ENCODE results near the gene ARFIP1. TPM values are rescaled to one million over a fixed set of nuclear protein-coding genes. Genes with fewer than 3 reads are reported as not detected.

ARFIP1 gene
- total RNA-seq, 1 donor from 2014 or later: 68.0 TPM

DNA sequence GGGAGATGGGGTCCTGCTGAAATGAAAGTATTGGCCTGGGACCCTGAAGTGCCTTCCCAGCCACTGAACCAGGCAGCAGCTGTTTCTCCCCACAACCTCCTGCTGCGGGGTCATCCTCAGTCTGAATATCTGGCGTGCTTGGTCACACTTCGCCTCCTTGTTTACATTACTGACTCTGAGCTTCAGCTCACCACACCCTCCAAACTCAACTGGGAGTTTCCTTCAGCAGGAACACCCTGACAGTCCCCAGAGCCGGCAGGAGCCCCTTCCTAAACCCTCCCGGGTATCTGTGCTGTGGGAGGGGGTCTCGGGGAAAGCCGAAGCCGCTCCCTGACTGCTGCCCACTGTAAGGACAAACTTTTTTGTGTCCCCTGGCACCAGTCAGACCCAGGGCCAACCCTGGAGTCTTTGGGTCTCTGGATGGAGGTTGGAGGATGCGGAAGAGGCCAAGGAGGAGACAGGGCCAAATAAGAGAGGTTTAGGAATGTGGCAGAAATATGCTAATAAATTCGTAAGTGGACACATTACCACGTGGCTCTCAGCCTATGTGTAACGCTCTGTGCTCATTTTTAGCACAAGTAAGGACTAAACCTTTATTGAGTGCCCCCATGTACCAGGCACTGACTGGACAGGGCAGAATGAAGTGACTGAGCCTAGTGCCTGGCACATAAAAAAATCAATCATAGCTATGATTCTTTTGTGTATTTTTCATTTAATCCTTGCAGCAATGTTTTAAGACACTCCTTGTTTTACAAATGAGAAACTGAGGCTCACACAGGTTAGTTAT lies 177.1 kb downstream of the ARFIP1 start:
- H3K36me3 ChIP-seq: no peaks in the 10 kb centered on the region
- TF ChIP-seq CTCF (IDR thresholded peaks at IDR 0.05) (no peak), EZH2 (IDR thresholded peaks at IDR 0.05) (no peak), EZH2phosphoT487 (IDR thresholded peaks at IDR 0.05) (no peak)
- no peaks in the 10 kb centered on the region for H4K20me1 ChIP-seq (ENCODE audit: low read depth)
- no peak overlapping the region for H3K4me2 ChIP-seq
- no peaks in the 10 kb centered on the region for H3K27me3 Mint-ChIP-seq (ENCODE audit: insufficient read depth, low read depth)
- H3K9me3 ChIP-seq (ENCODE audit: low read depth): no peaks in the 10 kb centered on the region
- H3K4me3 Mint-ChIP-seq: peak overlapping the region; percentile 50
- H3K27me3 ChIP-seq: no peaks in the 10 kb centered on the region
- no peak overlapping the region for H3K4me3 ChIP-seq
- no peak overlapping the region for H3K27ac ChIP-seq
- DNase-seq (ENCODE audit: low spot score): no peak
- H3K4me1 ChIP-seq: peaks cover 2% of the 10 kb centered on the region
- H3K36me3 Mint-ChIP-seq: peaks cover 3% of the 10 kb centered on the region
- H3K79me2 ChIP-seq (ENCODE audit: low read depth): no peaks in the 10 kb centered on the region
- H3K27ac Mint-ChIP-seq: no peak overlapping the region
- H3K4me1 Mint-ChIP-seq: peaks cover 53% of the 10 kb centered on the region
- no peaks in the 10 kb centered on the region for H3F3A ChIP-seq (ENCODE audit: low read depth)
- H3K9me3 Mint-ChIP-seq: no peaks in the 10 kb centered on the region
- H2AFZ ChIP-seq (replicated peaks): no peak overlapping the region
- no peak overlapping the region for H3K9ac ChIP-seq

- Mint-ChIP-seq H3K27me3 (ENCODE audit: insufficient read depth, low read depth) (no peaks in the 10 kb centered on the region), H3K4me3 (no peak overlapping the region), H3K4me1 (peaks cover 54% of the 10 kb centered on the region), H3K9me3 (no peaks in the 10 kb centered on the region), H3K27ac (no peak overlapping the region), H3K36me3 (peaks cover 3% of the 10 kb centered on the region)
- DNase-seq (ENCODE audit: low spot score): no peak
- no peaks in the 10 kb centered on the region for H3K4me1 ChIP-seq
- H3K4me3 ChIP-seq: no peak overlapping the region
- H3K27me3 ChIP-seq: no peaks in the 10 kb centered on the region
- no peak for TF ChIP-seq EZH2phosphoT487 (IDR thresholded peaks at IDR 0.05)
- TF ChIP-seq CTCF (IDR thresholded peaks at IDR 0.05): no peak
- no peak for TF ChIP-seq EZH2 (IDR thresholded peaks at IDR 0.05)
- no peak overlapping the region for H3K9ac ChIP-seq
- no peaks in the 10 kb centered on the region for H3K9me3 ChIP-seq (ENCODE audit: low read depth)
- H3F3A ChIP-seq (ENCODE audit: low read depth): no peaks in the 10 kb centered on the region
- H3K36me3 ChIP-seq: no peaks in the 10 kb centered on the region
- H2AFZ ChIP-seq (replicated peaks): no peak overlapping the region
- H3K27ac ChIP-seq: no peak overlapping the region
- H3K79me2 ChIP-seq (ENCODE audit: low read depth): no peaks in the 10 kb centered on the region
- no peak overlapping the region for H3K4me2 ChIP-seq
- no peaks in the 10 kb centered on the region for H4K20me1 ChIP-seq (ENCODE audit: low read depth)
Measured at GRCh38 chr4:152957437-152958171, 177.8 kb downstream of the ARFIP1 start.

DNA sequence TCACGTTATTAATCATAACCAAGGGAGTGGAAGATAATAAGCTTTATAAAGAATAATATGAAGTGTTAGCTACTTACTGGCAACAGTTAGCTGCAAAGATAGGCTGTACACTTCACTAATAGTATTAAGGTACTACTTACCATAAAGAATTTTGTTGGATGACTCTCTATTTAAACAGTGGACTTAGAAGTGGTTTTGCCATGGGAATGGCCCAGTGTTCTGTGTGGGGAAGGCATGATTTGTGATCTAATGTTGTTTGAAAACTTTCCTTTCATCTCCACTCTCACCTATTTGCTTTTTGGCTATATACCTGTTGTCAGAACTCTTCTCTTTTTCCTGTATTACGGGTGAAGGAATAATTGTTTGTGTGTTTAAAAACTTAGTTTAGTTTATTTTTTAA lies 179.3 kb downstream of the ARFIP1 start:
- H4K20me1 ChIP-seq (ENCODE audit: low read depth): no peaks in the 10 kb centered on the region
- no peaks in the 10 kb centered on the region for H3F3A ChIP-seq (ENCODE audit: low read depth)
- no peak overlapping the region for H3K4me2 ChIP-seq
- peaks cover 59% of the 10 kb centered on the region for H3K4me1 Mint-ChIP-seq
- H2AFZ ChIP-seq (replicated peaks): no peak overlapping the region
- H3K9me3 Mint-ChIP-seq: no peaks in the 10 kb centered on the region
- H3K9ac ChIP-seq: no peak overlapping the region
- peaks cover 6% of the 10 kb centered on the region for H3K4me1 ChIP-seq
- TF ChIP-seq EZH2 (IDR thresholded peaks at IDR 0.05) (no peak), CTCF (IDR thresholded peaks at IDR 0.05) (no peak), EZH2phosphoT487 (IDR thresholded peaks at IDR 0.05) (no peak)
- no peaks in the 10 kb centered on the region for H3K27me3 Mint-ChIP-seq (ENCODE audit: insufficient read depth, low read depth)
- H3K4me3 Mint-ChIP-seq: no peak overlapping the region
- H3K27ac ChIP-seq: no peak overlapping the region
- H3K4me3 ChIP-seq: no peak overlapping the region
- H3K27me3 ChIP-seq: no peaks in the 10 kb centered on the region
- no peaks in the 10 kb centered on the region for H3K36me3 ChIP-seq
- no peaks in the 10 kb centered on the region for H3K9me3 ChIP-seq (ENCODE audit: low read depth)
- H3K36me3 Mint-ChIP-seq: peaks cover 2% of the 10 kb centered on the region
- no peak for DNase-seq (ENCODE audit: low spot score)
- no peak overlapping the region for H3K27ac Mint-ChIP-seq
- no peaks in the 10 kb centered on the region for H3K79me2 ChIP-seq (ENCODE audit: low read depth)

All from neural progenitor cell (in vitro differentiated cells).